GM12874 (cell line): ENCODE measurements around the gene MYO1E.
A peak's percentile ranks its signal among the peaks of the same experiment; 100 is the strongest.

Experiments
- TF ChIP-seq, protein P1 (sequence below): IDR thresholded peaks from 2 replicates; pipeline ENCODE4 v1.5.1; 2011; ENCODE audit warnings: low read depth, mild to moderate bottlenecking, control low read depth, low read length, moderate library complexity; ENCODE audit not compliant: insufficient read depth

MYO1E gene

DNA sequence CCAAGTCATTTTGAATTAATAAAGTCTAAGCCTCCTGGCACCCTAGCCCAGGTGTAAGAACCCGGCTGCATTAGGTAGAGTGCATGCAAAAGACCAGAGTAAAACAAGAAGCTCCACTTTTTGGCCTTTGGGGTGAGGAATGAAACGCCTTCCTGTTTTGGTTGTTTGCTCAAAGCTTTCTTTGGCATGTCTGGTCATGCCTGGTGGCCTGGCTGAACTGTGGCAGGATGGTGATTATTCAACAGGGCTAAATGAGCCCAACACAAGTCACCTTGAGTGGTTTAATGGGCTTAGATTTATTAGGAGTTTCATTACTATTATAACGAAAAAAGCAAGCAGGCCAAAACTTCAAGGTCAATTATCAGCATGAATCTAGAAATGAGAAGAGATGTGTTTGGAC is 206.9 kb downstream of the MYO1E start:
- TF ChIP-seq, protein P1, sequence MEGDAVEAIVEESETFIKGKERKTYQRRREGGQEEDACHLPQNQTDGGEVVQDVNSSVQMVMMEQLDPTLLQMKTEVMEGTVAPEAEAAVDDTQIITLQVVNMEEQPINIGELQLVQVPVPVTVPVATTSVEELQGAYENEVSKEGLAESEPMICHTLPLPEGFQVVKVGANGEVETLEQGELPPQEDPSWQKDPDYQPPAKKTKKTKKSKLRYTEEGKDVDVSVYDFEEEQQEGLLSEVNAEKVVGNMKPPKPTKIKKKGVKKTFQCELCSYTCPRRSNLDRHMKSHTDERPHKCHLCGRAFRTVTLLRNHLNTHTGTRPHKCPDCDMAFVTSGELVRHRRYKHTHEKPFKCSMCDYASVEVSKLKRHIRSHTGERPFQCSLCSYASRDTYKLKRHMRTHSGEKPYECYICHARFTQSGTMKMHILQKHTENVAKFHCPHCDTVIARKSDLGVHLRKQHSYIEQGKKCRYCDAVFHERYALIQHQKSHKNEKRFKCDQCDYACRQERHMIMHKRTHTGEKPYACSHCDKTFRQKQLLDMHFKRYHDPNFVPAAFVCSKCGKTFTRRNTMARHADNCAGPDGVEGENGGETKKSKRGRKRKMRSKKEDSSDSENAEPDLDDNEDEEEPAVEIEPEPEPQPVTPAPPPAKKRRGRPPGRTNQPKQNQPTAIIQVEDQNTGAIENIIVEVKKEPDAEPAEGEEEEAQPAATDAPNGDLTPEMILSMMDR = no peak

DNA sequence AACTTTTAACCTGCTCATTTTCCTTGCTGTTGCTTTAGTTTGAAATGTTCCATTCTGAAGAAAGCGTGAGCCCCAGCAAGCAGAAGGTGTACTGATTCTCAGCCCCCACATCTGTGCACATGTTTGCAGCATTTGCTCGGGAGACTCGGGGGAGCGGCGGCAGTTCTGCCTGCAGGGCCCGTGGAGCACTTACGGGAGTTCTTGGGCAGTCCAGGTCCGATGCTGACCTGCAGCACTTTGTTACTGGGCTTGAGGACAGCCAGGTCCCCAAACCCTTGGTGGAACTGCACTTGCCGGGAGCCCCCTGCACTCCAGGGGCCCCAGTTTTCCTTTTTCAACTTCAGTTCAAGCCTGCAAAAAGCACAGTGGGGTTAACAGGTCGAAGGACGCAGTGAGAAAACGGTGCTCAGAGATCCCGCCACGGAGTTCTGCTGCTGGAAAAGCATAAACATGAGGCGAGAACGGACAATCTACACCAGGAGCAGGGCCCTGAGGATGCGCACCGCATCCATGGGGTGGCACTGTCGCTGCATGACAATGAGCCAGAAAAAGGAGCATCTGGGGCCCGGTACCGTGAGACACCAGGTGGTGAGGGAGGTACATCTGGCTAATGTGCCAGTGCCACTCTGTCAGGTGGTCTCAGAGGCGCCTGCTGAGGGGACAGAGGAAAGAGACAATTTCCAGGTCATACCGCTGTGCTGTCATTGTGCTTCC is 211.6 kb downstream of the MYO1E start:
- TF ChIP-seq, protein P1 = peak; percentile 28; the same call in 1 of the 2 replicates

DNA sequence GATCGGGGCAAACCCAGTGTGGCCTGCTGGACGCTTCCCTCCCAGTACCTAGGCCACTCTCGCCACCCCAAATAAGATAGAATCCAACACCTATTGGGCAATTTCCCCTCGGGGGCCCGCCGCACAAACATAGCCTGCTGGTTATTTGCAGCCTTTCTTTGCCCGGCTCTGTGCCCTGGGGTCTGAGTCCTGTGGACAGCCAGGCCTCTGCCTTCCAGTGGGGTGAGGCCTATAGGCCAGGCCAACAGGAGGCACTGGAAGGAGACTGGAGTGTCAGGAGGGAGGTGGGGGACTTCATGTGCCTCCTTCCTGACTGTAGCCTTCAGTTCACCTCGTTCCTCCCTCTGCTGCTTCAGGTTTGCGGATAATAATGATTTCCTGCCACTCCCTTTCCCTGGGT is 213.5 kb downstream of the MYO1E start:
- TF ChIP-seq, protein P1 = no peak

DNA sequence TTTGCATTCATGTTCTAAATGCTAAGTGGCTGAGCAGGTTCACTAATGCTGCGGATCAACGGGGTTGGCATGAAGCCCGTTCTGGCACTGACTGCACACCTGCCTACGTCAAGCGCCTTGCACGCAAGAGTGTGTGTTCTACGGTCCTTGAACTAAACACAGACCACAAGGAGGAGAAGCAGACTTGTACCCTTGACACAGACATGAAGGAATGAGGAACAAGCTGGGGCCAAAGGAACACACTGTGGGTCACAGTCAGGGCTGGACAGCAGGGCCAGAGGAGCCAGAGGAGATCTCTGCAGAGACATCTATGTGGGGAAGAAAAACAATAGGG is 214.0 kb downstream of the MYO1E start:
- TF ChIP-seq, protein P1 = no peak

DNA sequence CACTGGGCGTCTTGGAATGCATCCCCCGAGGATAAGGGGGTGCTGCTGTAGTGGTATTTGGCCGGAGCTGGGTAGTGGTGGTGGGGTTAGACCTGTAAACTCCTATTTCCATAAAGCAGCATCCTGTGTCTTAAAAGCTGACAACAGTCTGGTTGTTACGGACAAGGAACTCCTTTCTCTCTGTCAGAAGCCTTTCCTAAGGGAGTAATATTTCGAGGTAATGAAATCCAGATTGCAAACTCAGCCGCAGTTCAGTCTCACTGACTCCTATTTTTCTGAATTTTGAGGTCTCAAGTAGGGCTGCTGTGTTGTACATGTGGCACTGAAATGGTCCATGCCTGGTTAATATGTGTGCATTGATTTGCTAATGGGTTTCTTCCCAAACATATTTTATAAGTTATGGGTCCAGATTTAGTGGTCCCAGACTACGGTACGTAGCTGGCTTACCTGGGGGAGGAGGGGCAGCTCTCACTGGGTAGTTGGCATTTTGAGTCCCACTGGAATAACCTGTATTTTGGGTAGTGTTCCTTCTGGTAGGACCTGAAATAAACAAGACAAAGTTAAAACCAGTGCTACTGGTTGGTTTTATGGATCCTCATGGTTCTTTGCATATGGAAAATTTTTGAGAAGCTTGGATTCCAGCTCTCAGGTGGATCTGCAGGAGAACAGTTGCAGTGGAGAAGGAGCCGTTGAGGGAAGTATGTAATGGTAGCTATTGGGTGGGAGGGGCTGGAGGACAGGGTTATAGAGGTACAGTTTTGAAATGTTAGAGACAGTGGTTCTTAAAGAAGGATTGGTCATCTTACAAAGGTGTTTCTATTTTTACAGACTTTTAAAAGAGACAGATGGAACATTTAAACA is 214.6 kb downstream of the MYO1E start:
- TF ChIP-seq, protein P1 = no peak

DNA sequence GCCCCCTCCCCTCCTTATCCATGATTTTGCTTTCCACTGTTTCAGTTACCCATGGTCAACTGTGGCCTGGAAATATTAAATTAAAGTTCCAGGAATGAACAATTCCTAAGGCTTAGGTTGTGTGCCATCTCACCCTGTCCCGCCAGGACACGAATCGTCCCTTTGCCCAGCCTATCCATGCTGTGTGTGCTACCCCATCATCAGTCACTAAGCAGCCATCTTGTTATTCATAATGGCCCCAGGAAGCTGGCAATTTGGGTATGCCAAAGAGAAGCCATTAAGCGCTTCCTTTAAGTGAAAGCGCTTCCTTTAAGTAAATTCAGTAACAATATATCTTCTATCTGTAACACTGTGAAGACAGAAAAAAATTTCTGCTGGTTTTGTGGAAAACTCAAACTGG is 215.3 kb downstream of the MYO1E start:
- TF ChIP-seq, protein P1 = no peak

DNA sequence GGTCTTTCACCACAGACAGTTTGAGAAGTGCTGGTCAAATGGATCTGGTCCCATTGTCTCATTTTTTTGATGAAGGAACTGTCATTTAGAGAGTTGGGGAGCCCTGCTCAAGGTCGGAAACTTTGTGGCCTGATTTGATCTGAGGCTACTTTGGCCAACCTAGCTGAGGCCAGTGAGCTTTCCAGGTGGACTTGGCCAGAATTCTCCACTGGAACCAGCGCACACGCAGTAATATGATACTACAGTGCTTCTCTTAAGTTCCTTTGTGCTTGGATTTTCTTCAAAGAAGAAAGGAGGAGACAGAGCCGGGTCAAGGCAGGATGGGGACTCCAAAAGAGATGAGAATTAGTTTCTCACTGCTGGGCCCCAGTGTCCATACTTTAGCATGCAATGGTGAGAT is 217.2 kb downstream of the MYO1E start:
- TF ChIP-seq, protein P1 = no peak
